HepG2 (cell line): Measurements from ENCODE around the gene SLC22A4. TPM values are rescaled to one million over a fixed set of nuclear protein-coding genes. Genes with fewer than 3 reads are reported as not detected.

ENCODE experiments used
- GZF1 ChIP-seq: sonication (generic); formaldehyde crosslinking; IDR thresholded peaks from 2 replicates; pipeline ENCODE4 v1.5.1; 2020; ENCODE audit warnings: mild to moderate bottlenecking, missing genetic modification reagents
- JDP2 ChIP-seq: sonication (generic); formaldehyde crosslinking; IDR thresholded peaks from 2 replicates; pipeline ENCODE4 v1.8.1; 2022; ENCODE audit warnings: missing genetic modification reagents, borderline replicate concordance
- KDM4B ChIP-seq: sonication (generic); formaldehyde crosslinking; IDR thresholded peaks from 2 replicates; pipeline ENCODE4 v1.4.0; 2020; ENCODE audit warnings: missing genetic modification reagents
- KLF15 ChIP-seq: sonication (generic); formaldehyde crosslinking; IDR thresholded peaks from 2 replicates; pipeline ENCODE4 v1.8.1; 2023; ENCODE audit warnings: borderline replicate concordance, mild to moderate bottlenecking, inconsistent platforms, missing genetic modification reagents, mixed read lengths
- NFE2 ChIP-seq: sonication (generic); formaldehyde crosslinking; IDR thresholded peaks from 2 replicates; pipeline ENCODE4 v1.4.0; 2020; ENCODE audit warnings: missing genetic modification reagents
- NR1H2 ChIP-seq: sonication (generic); formaldehyde crosslinking; IDR thresholded peaks from 2 replicates; pipeline ENCODE4 v1.8.1; 2022; ENCODE audit warnings: low read depth, missing genetic modification reagents, borderline replicate concordance
- RARA ChIP-seq: IDR thresholded peaks from 2 replicates; pipeline ENCODE4 v1.6.1; 2016; ENCODE audit warnings: missing genetic modification reagents, missing compliant biosample characterization
- RBAK ChIP-seq: sonication (generic); formaldehyde crosslinking; IDR thresholded peaks from 2 replicates; pipeline ENCODE4 v1.5.1; 2020; ENCODE audit warnings: mild to moderate bottlenecking, missing genetic modification reagents
- ZNF124 ChIP-seq: sonication (generic); formaldehyde crosslinking; IDR thresholded peaks from 2 replicates; pipeline ENCODE4 v1.4.0; 2020; ENCODE audit warnings: missing genetic modification reagents
- ZNF460 ChIP-seq: sonication (generic); formaldehyde crosslinking; IDR thresholded peaks from 2 replicates; pipeline ENCODE4 v1.5.1; 2020; ENCODE audit warnings: missing genetic modification reagents, mild to moderate bottlenecking, borderline replicate concordance
- ZNF615 ChIP-seq: sonication (generic); formaldehyde crosslinking; IDR thresholded peaks from 2 replicates; pipeline ENCODE4 v1.5.0; 2020; ENCODE audit warnings: mild to moderate bottlenecking, missing genetic modification reagents, borderline replicate concordance
- ZNF772 ChIP-seq: sonication (generic); formaldehyde crosslinking; IDR thresholded peaks from 2 replicates; pipeline ENCODE4 v1.5.0; 2020; ENCODE audit warnings: mild to moderate bottlenecking, missing genetic modification reagents
- polyA plus RNA-seq, 8 experiments: library from polyadenylated mRNA; depleted of rRNA in 3 of 8; stranded (reverse) in 7 of 8; unstranded in 1 of 8; fragments of >200 nt; fragmentation: Illumina TruSeq in 4 of 8; extraction: Trizol in 4 of 8; gene quantifications; 2 replicates each; pipeline versions ENCODE4 v1.2.1 to v1.2.3, GENCODE V29; 2011 to 2016; ENCODE audit warnings: low read depth in 4 of 8, missing spikeins in 1 of 8, mixed read lengths in 1 of 8; ENCODE audit not compliant: insufficient read depth in 1 of 8
- total RNA-seq, 5 experiments: library from RNA; depleted of rRNA; stranded (reverse); fragments of >200 nt; fragmentation: Illumina TruSeq; extraction: Trizol; gene quantifications; 2 replicates each; pipeline ENCODE4 v1.2.3, GENCODE V29; 2016; ENCODE audit warnings: low read depth in 1 of 5
- TF ChIP-seq, protein P1 (sequence below): sonication (generic); formaldehyde crosslinking; IDR thresholded peaks from 2 replicates; pipeline ENCODE4 v1.4.0; 2020; ENCODE audit warnings: missing genetic modification reagents, borderline replicate concordance
- TF ChIP-seq, protein P2 (sequence below): sonication (generic); formaldehyde crosslinking; conservative IDR thresholded peaks from 2 replicates; pipeline ENCODE4 v1.8.1; 2023; ENCODE audit warnings: missing genetic modification reagents
- TF ChIP-seq, protein P3 (sequence below): sonication (generic); formaldehyde crosslinking; IDR thresholded peaks from 2 replicates; pipeline ENCODE4 v1.9.0; 2021; ENCODE audit warnings: missing genetic modification reagents, borderline replicate concordance
- TF ChIP-seq, protein P4 (sequence below): sonication (generic); formaldehyde crosslinking; conservative IDR thresholded peaks from 2 replicates; pipeline ENCODE4 v1.4.0; 2020; ENCODE audit warnings: missing genetic modification reagents

SLC22A4 gene
- total and polyA plus RNA-seq, 2 of the 13 experiments (the other 11 are each of a cell fraction or from before 2014, with no cell fraction given), result 0.33 to 0.62 TPM

DNA sequence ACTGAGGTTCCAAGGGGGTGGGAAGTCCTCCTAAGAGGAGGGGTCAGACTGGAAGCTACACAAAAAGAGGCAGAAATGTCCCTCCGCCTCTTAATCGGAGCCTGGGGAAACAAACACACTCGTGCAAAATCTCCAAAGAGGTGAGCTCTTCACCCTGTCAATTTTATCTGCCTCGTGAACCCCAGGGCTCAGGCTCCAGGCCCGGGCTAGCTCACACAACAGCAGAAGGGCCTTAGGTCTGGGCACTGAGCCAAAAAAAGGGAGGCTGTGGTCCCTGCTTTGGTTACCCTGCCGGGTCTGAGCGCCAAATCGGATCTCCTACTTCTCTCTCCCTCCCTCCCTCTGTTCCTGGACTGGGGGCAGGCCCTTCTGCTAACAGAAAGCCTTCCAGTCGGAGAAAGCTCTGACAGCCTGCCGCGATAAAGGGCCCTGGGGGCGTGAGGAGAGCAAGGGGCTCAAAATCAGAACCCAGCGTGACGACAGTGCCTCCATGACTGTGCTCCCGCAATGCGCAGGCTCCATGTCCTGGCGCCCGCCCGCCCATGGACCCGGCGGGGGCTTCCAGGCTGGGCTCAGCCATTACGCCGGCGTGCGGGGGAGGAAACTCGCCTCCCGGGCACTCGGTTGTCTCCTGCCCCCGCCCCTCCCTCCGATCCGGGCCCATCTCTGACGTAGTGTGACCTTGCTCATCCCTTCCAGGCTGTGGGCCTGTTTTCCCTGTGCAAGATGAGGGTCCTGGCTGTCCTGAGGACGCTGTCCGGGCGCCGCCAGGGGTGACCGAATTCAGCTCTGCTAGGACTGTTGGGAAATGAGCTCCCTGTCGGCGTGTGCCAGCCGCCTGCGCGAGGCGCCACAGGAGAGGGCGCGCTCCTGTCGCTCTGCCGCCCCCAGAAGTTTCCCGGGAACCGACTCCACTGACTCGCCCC is 865 bp upstream of the SLC22A4 start (continued):
- TF ChIP-seq, protein P1, sequence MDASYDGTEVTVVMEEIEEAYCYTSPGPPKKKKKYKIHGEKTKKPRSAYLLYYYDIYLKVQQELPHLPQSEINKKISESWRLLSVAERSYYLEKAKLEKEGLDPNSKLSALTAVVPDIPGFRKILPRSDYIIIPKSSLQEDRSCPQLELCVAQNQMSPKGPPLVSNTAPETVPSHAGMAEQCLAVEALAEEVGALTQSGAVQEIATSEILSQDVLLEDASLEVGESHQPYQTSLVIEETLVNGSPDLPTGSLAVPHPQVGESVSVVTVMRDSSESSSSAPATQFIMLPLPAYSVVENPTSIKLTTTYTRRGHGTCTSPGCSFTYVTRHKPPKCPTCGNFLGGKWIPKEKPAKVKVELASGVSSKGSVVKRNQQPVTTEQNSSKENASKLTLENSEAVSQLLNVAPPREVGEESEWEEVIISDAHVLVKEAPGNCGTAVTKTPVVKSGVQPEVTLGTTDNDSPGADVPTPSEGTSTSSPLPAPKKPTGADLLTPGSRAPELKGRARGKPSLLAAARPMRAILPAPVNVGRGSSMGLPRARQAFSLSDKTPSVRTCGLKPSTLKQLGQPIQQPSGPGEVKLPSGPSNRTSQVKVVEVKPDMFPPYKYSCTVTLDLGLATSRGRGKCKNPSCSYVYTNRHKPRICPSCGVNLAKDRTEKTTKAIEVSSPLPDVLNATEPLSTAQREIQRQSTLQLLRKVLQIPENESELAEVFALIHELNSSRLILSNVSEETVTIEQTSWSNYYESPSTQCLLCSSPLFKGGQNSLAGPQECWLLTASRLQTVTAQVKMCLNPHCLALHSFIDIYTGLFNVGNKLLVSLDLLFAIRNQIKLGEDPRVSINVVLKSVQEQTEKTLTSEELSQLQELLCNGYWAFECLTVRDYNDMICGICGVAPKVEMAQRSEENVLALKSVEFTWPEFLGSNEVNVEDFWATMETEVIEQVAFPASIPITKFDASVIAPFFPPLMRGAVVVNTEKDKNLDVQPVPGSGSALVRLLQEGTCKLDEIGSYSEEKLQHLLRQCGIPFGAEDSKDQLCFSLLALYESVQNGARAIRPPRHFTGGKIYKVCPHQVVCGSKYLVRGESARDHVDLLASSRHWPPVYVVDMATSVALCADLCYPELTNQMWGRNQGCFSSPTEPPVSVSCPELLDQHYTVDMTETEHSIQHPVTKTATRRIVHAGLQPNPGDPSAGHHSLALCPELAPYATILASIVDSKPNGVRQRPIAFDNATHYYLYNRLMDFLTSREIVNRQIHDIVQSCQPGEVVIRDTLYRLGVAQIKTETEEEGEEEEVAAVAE, result peak; percentile 37; the same call in 1 of the 2 replicates
- TF ChIP-seq ZNF460 (CRISPR knock-in tag), result no peak
- TF ChIP-seq, protein P2, sequence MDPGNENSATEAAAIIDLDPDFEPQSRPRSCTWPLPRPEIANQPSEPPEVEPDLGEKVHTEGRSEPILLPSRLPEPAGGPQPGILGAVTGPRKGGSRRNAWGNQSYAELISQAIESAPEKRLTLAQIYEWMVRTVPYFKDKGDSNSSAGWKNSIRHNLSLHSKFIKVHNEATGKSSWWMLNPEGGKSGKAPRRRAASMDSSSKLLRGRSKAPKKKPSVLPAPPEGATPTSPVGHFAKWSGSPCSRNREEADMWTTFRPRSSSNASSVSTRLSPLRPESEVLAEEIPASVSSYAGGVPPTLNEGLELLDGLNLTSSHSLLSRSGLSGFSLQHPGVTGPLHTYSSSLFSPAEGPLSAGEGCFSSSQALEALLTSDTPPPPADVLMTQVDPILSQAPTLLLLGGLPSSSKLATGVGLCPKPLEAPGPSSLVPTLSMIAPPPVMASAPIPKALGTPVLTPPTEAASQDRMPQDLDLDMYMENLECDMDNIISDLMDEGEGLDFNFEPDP (CRISPR knock-in tag), result no peak
- no peak for TF ChIP-seq NFE2 (CRISPR knock-in tag)
- TF ChIP-seq NR1H2 (CRISPR knock-in tag), result no peak
- TF ChIP-seq ZNF772 (CRISPR knock-in tag), result peak; percentile 63; the same call in 1 of the 2 replicates
- TF ChIP-seq KLF15 (CRISPR knock-in tag), result no peak
- no peak; the same call in 1 of the 2 replicates for TF ChIP-seq ZNF124 (CRISPR knock-in tag)
- TF ChIP-seq, protein P3, sequence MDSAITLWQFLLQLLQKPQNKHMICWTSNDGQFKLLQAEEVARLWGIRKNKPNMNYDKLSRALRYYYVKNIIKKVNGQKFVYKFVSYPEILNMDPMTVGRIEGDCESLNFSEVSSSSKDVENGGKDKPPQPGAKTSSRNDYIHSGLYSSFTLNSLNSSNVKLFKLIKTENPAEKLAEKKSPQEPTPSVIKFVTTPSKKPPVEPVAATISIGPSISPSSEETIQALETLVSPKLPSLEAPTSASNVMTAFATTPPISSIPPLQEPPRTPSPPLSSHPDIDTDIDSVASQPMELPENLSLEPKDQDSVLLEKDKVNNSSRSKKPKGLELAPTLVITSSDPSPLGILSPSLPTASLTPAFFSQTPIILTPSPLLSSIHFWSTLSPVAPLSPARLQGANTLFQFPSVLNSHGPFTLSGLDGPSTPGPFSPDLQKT (CRISPR knock-in tag), result no peak
- no peak for TF ChIP-seq KDM4B
- TF ChIP-seq GZF1 (CRISPR knock-in tag), result 0 out of 2 replicates have a peak, but pooled peaks have one; percentile 23
- no peak; the same call in 1 of the 2 replicates for TF ChIP-seq ZNF615
- no peak for TF ChIP-seq RARA (CRISPR knock-in tag)
- TF ChIP-seq, protein P4, sequence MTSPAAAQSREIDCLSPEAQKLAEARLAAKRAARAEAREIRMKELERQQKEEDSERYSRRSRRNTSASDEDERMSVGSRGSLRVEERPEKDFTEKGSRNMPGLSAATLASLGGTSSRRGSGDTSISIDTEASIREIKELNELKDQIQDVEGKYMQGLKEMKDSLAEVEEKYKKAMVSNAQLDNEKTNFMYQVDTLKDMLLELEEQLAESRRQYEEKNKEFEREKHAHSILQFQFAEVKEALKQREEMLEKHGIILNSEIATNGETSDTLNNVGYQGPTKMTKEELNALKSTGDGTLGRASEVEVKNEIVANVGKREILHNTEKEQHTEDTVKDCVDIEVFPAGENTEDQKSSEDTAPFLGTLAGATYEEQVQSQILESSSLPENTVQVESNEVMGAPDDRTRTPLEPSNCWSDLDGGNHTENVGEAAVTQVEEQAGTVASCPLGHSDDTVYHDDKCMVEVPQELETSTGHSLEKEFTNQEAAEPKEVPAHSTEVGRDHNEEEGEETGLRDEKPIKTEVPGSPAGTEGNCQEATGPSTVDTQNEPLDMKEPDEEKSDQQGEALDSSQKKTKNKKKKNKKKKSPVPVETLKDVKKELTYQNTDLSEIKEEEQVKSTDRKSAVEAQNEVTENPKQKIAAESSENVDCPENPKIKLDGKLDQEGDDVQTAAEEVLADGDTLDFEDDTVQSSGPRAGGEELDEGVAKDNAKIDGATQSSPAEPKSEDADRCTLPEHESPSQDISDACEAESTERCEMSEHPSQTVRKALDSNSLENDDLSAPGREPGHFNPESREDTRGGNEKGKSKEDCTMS (CRISPR knock-in tag), result no peak
- TF ChIP-seq JDP2 (CRISPR knock-in tag), result no peak
- TF ChIP-seq RBAK, result peak; percentile 37; the same call in 1 of the 2 replicates
